Astrocyte (in vitro differentiated cells and primary cell): ENCODE measurements around the gene SMARCB1. TPM values are rescaled to one million over a fixed set of nuclear protein-coding genes. Genes with fewer than 3 reads are reported as not detected.

Experiments
- DNase-seq: peaks from one replicate; pipeline ENCODE4 v3.0.0-alpha.2; 2010; ENCODE audit warnings: low read depth
- FAIRE-seq: peaks from 2 replicates; lab custom pipeline; 2011; peaks lifted over from hg19 to GRCh38; lab: Jason Lieb, UNC
- H2AFZ ChIP-seq: 2 replicates; pipeline ENCODE4 v1.6.0; 2012; ENCODE audit warnings: low read depth, low read length, inconsistent platforms
- H3K27ac ChIP-seq: 2 replicates; pipeline ENCODE4 v1.5.1; 2011; ENCODE audit warnings: low read depth, low read length, inconsistent platforms
- H3K27me3 ChIP-seq: 2 replicates; pipeline ENCODE4 v1.6.0; 2011; ENCODE audit warnings: low read length, inconsistent platforms; ENCODE audit not compliant: insufficient read depth
- H3K36me3 ChIP-seq: 2 replicates; pipeline ENCODE4 v1.5.1; 2011; ENCODE audit warnings: low read length, inconsistent platforms; ENCODE audit not compliant: insufficient read depth
- H3K4me1 ChIP-seq: 2 replicates; pipeline ENCODE4 v1.5.1; 2011; ENCODE audit warnings: low read length, inconsistent platforms; ENCODE audit not compliant: insufficient read depth
- H3K4me2 ChIP-seq: 2 replicates; pipeline ENCODE4 v1.6.0; 2012; ENCODE audit warnings: low read length, inconsistent platforms
- H3K4me3 ChIP-seq: 2 replicates; pipeline ENCODE4 v1.5.1; 2011; ENCODE audit warnings: low read depth, mild to moderate bottlenecking, low read length, inconsistent platforms; ENCODE audit not compliant: insufficient read depth
- H3K79me2 ChIP-seq: 2 replicates; pipeline ENCODE4 v1.6.0; 2012; ENCODE audit warnings: mild to moderate bottlenecking, low read length, inconsistent platforms; ENCODE audit not compliant: insufficient read depth
- H3K9ac ChIP-seq: 2 replicates; pipeline ENCODE4 v1.6.0; 2012; ENCODE audit warnings: mild to moderate bottlenecking, low read length, inconsistent platforms
- H3K9me3 ChIP-seq: 2 replicates; pipeline ENCODE4 v1.5.1; 2012; ENCODE audit warnings: low read depth, mild to moderate bottlenecking, low read length, inconsistent platforms; ENCODE audit not compliant: insufficient read depth
- H4K20me1 ChIP-seq: 2 replicates; pipeline ENCODE4 v1.6.0; 2012; ENCODE audit warnings: low read length, inconsistent platforms; ENCODE audit not compliant: insufficient read depth
- H3K27ac Mint-ChIP-seq: one replicate; pipeline ENCODE4 v1.8.0; 2021; ENCODE audit warnings: mild to moderate bottlenecking, mixed read lengths; ENCODE audit not compliant: unreplicated experiment
- H3K27me3 Mint-ChIP-seq: one replicate; pipeline ENCODE4 v1.8.0; 2021; ENCODE audit warnings: low read depth, mixed read lengths; ENCODE audit not compliant: unreplicated experiment
- H3K36me3 Mint-ChIP-seq: one replicate; pipeline ENCODE4 v1.8.0; 2021; ENCODE audit warnings: low read depth, mixed read lengths; ENCODE audit not compliant: unreplicated experiment
- H3K4me1 Mint-ChIP-seq: one replicate; pipeline ENCODE4 v1.8.0; 2021; ENCODE audit warnings: low read depth, mixed read lengths; ENCODE audit not compliant: unreplicated experiment
- H3K4me3 Mint-ChIP-seq: one replicate; pipeline ENCODE4 v1.8.0; 2021; ENCODE audit warnings: mild to moderate bottlenecking, moderate library complexity, mixed read lengths; ENCODE audit not compliant: unreplicated experiment
- H3K9me3 Mint-ChIP-seq: one replicate; pipeline ENCODE4 v1.8.0; 2021; ENCODE audit warnings: mild to moderate bottlenecking, mixed read lengths; ENCODE audit not compliant: unreplicated experiment
- CTCF ChIP-seq: IDR thresholded peaks from 2 replicates; pipeline ENCODE4 v1.5.1; 2011; ENCODE audit warnings: low read depth, mild to moderate bottlenecking, inconsistent platforms, low read length, moderate library complexity; ENCODE audit not compliant: insufficient read depth
- EZH2 ChIP-seq: IDR thresholded peaks from 2 replicates; pipeline ENCODE4 v1.6.1; 2012; ENCODE audit warnings: mild to moderate bottlenecking, low read length, inconsistent platforms; ENCODE audit not compliant: insufficient read depth
- total RNA-seq: library from RNA; stranded (reverse); gene quantifications from 2 replicates; pipeline ENCODE4 v1.2.1, GENCODE V29; 2021

Gene SMARCB1
- total RNA-seq, 1 donor from 2014 or later: 91.3 TPM

DNA sequence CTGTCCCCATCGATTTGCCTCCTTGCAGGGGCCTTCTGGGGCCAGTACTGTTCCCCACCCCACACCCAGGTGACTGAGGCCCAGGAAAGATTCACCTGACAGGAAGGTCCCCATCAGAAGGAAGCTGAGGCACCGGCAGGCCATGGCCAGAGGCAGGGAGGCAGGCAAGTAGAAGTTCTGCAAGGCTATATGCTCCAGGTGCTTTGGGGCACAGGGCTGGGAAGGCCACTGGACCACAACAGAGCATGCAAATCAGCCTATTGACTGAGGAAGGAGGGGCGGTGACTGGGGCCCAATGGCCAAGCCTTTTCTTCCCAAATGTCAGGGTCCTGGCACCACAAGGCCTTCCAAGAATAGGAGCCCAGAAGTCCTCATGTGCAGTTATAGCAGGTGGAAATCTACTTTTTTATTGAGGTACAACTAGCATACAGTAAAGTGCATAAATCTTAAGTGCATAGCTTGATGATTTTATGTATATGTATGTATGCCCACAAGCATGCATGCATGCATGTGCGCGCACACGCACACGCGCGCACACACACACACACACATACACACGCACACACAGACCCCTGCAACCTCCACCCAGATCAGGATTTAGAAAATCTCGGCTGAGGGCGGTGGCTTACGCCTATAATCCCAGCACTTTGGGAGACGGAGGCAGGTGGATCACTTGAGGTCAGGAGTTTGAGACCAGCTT, 32.4 kb upstream of the SMARCB1 start, which contains the start of gene VPREB3:
Gene VPREB3, minus strand, starts transcription at position 206 of the 700 bp plus-strand sequence. Its CDS starts 62 bp downstream, at position 144.
- H2AFZ ChIP-seq: no peak within 1 kb of the TSS
- H3K27ac ChIP-seq: no peak within 1 kb of the TSS
- peaks cover 4% of the 10 kb centered on the region for H3K79me2 ChIP-seq
- H3K9me3 Mint-ChIP-seq: no peaks in the 10 kb centered on the region
- TF ChIP-seq EZH2 (no peak), CTCF (no peak)
- H3K27me3 Mint-ChIP-seq: no peaks in the 10 kb centered on the region
- no peak within 1 kb of the TSS for H3K4me3 ChIP-seq
- H3K4me1 Mint-ChIP-seq: peaks cover 4% of the 10 kb centered on the region
- no peak for DNase-seq
- H3K9ac ChIP-seq: no peak within 1 kb of the TSS
- peaks cover 3% of the 10 kb centered on the region for H3K4me1 ChIP-seq
- peak within 1 kb of the TSS; percentile 47 for H3K27ac Mint-ChIP-seq
- FAIRE-seq: no peak
- no peak within 1 kb of the TSS for H3K4me3 Mint-ChIP-seq
- no peaks in the 10 kb centered on the region for H4K20me1 ChIP-seq
- H3K36me3 ChIP-seq: no peaks in the 10 kb centered on the region
- H3K4me2 ChIP-seq: no peak within 1 kb of the TSS
- no peaks in the 10 kb centered on the region for H3K9me3 ChIP-seq
- no peaks in the 10 kb centered on the region for H3K27me3 ChIP-seq
- no peaks in the 10 kb centered on the region for H3K36me3 Mint-ChIP-seq

- Histone ChIP-seq H3K9me3 (no peaks in the 10 kb centered on the region), H3K27me3 (no peaks in the 10 kb centered on the region), H3K79me2 (peaks cover under 1% of the 10 kb centered on the region), H2AFZ (no peak overlapping the region), H3K27ac (no peak overlapping the region), H4K20me1 (no peaks in the 10 kb centered on the region), H3K4me3 (no peak overlapping the region), H3K9ac (no peak overlapping the region), H3K36me3 (no peaks in the 10 kb centered on the region), H3K4me2 (no peak overlapping the region), H3K4me1 (peaks cover 3% of the 10 kb centered on the region)
- FAIRE-seq: no peak
- Mint-ChIP-seq H3K27me3 (no peaks in the 10 kb centered on the region), H3K4me1 (no peaks in the 10 kb centered on the region), H3K9me3 (no peaks in the 10 kb centered on the region), H3K36me3 (no peaks in the 10 kb centered on the region), H3K4me3 (no peak overlapping the region), H3K27ac (peak overlapping the region; percentile 47)
- TF ChIP-seq EZH2 (no peak), CTCF (no peak)
- no peak for DNase-seq
Observed at GRCh38 chr22:23754980-23755636, 31.7 kb upstream of the SMARCB1 start.

DNA sequence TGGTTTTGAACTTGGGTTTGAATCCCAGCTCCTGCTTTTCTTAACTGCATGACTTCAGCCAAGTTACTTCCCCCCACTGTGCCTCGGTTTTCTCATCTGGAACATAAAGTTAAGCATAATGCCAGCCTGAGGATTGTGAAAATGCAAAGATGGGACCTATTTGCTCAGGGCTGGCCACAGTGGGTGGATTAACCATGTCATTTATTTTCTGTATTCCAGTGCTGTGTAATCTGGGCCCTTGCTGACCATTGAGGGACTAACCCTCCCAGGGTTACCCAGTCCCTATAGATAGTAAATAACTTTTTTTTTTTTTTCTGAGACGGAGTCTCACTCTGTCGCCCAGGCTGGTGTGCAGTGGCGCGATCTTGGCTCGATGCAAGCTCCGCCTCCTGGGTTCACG, 31.1 kb upstream of the SMARCB1 start:
- no peak for FAIRE-seq
- H3K4me1 ChIP-seq: no peaks in the 10 kb centered on the region
- no peak overlapping the region for H3K4me3 Mint-ChIP-seq

More for the DNA sequence above, 31.1 kb upstream of the SMARCB1 start:
- H3K9me3 Mint-ChIP-seq: no peaks in the 10 kb centered on the region
- Histone ChIP-seq H4K20me1 (no peaks in the 10 kb centered on the region), H3K36me3 (no peaks in the 10 kb centered on the region), H3K4me3 (no peak overlapping the region), H3K27ac (no peak overlapping the region), H3K27me3 (no peaks in the 10 kb centered on the region), H3K4me2 (no peak overlapping the region), H3K9ac (no peak overlapping the region), H3K79me2 (no peaks in the 10 kb centered on the region), H3K9me3 (no peaks in the 10 kb centered on the region), H2AFZ (no peak overlapping the region)
- H3K27me3 Mint-ChIP-seq: no peaks in the 10 kb centered on the region
- no peak overlapping the region for H3K27ac Mint-ChIP-seq
- no peak for DNase-seq
- H3K36me3 Mint-ChIP-seq: no peaks in the 10 kb centered on the region
- TF ChIP-seq EZH2 (no peak), CTCF (no peak)
- H3K4me1 Mint-ChIP-seq: no peaks in the 10 kb centered on the region
